SK-N-SH treated with all-trans-retinoic acid at 6 μM for 48 hours (cell line): ENCODE data around the gene HS1BP3.

Experiments used
- ATAC-seq: fragments of 200-7000 bp; cut with Tn5 transposase; 3 replicates; pipeline ENCODE4 v1.9.1; 2020; ENCODE audit warnings: mild to moderate bottlenecking, moderate library complexity
- ARNTL ChIP-seq: fragments of 450-650 bp; formaldehyde crosslinking; IDR thresholded peaks from 2 replicates; pipeline ENCODE4 v1.5.0; 2020; ENCODE audit warnings: low read depth, mild to moderate bottlenecking, moderate library complexity, borderline replicate concordance
- CSDC2 ChIP-seq: fragments of 250-450 bp; sonication (Bioruptor Pico); IDR thresholded peaks from 2 replicates; pipeline ENCODE4 v1.5.0; 2020; ENCODE audit warnings: mild to moderate bottlenecking, moderate library complexity
- ESRRG ChIP-seq: fragments of 250-450 bp; sonication (Bioruptor Pico); IDR thresholded peaks from 2 replicates; pipeline ENCODE4 v1.6.1; 2021; ENCODE audit warnings: mild to moderate bottlenecking
- GLIS3 ChIP-seq: fragments of 250-450 bp; sonication (Bioruptor Pico); IDR thresholded peaks from 2 replicates; pipeline ENCODE4 v1.5.0; 2020; ENCODE audit warnings: mild to moderate bottlenecking, moderate library complexity
- OSR1 ChIP-seq: fragments of 250-450 bp; sonication (Bioruptor Pico); IDR thresholded peaks from 2 replicates; pipeline ENCODE4 v1.8.0; 2022; ENCODE audit warnings: moderate library complexity, mild to moderate bottlenecking, inconsistent platforms
- PATZ1 ChIP-seq: fragments of 250-450 bp; sonication (Bioruptor Pico); IDR thresholded peaks from 2 replicates; pipeline ENCODE4 v1.8.0; 2020; ENCODE audit warnings: mild to moderate bottlenecking, moderate library complexity, borderline replicate concordance
- POU6F1 ChIP-seq: fragments of 250-450 bp; sonication (Bioruptor Pico); IDR thresholded peaks from 2 replicates; pipeline ENCODE4 v1.8.0; 2021; ENCODE audit warnings: low read depth, mild to moderate bottlenecking, moderate library complexity, borderline replicate concordance
- PPARA ChIP-seq: fragments of 250-450 bp; sonication (Bioruptor Pico); IDR thresholded peaks from 2 replicates; pipeline ENCODE4 v1.5.0; 2020; ENCODE audit warnings: mild to moderate bottlenecking, borderline replicate concordance
- TCF4 ChIP-seq: fragments of 250-450 bp; sonication (Bioruptor Pico); IDR thresholded peaks from 2 replicates; pipeline ENCODE4 v1.8.0; 2021; ENCODE audit warnings: mild to moderate bottlenecking, moderate library complexity, borderline replicate concordance
- TOX ChIP-seq: fragments of 250-450 bp; sonication (Bioruptor Pico); IDR thresholded peaks from 2 replicates; pipeline ENCODE4 v1.8.0; 2021; ENCODE audit warnings: mild to moderate bottlenecking, moderate library complexity, borderline replicate concordance
- ZC3H10 ChIP-seq: fragments of 250-450 bp; sonication (Bioruptor Pico); IDR thresholded peaks from 2 replicates; pipeline ENCODE4 v1.5.1; 2021; ENCODE audit warnings: mild to moderate bottlenecking, moderate library complexity
- ZFP3 ChIP-seq: fragments of 250-450 bp; sonication (Bioruptor Pico); IDR thresholded peaks from 2 replicates; pipeline ENCODE4 v1.5.0; 2020; ENCODE audit warnings: mild to moderate bottlenecking, moderate library complexity
- ZFP30 ChIP-seq: fragments of 450-650 bp; formaldehyde crosslinking; IDR thresholded peaks from 2 replicates; pipeline ENCODE4 v1.5.0; 2022; ENCODE audit warnings: mild to moderate bottlenecking, moderate library complexity
- ZNF565 ChIP-seq: fragments of 450-650 bp; formaldehyde crosslinking; conservative IDR thresholded peaks from 2 replicates; pipeline ENCODE4 v1.5.0; 2020; ENCODE audit warnings: low read depth, mild to moderate bottlenecking, moderate library complexity
- ZNF70 ChIP-seq: fragments of 450-650 bp; formaldehyde crosslinking; IDR thresholded peaks from 2 replicates; pipeline ENCODE4 v1.5.0; 2020; ENCODE audit warnings: mild to moderate bottlenecking, moderate library complexity
- ZNF8 ChIP-seq: fragments of 450-650 bp; formaldehyde crosslinking; IDR thresholded peaks from 2 replicates; pipeline ENCODE4 v1.5.0; 2020; ENCODE audit warnings: mild to moderate bottlenecking, moderate library complexity
- TF ChIP-seq, protein P1 (sequence below): fragments of 250-450 bp; sonication (Bioruptor Pico); IDR thresholded peaks from 2 replicates; pipeline ENCODE4 v1.5.1; 2021; ENCODE audit warnings: mild to moderate bottlenecking, moderate library complexity
- TF ChIP-seq, protein P2 (sequence below): fragments of 250-450 bp; sonication (Bioruptor Pico); IDR thresholded peaks from 2 replicates; pipeline ENCODE4 v1.5.0; 2020; ENCODE audit warnings: mild to moderate bottlenecking, moderate library complexity

Gene HS1BP3

GRCh38 chr2:20643060-20643459 is 7.8 kb downstream of the HS1BP3 start:
- ATAC-seq = no peak

DNA sequence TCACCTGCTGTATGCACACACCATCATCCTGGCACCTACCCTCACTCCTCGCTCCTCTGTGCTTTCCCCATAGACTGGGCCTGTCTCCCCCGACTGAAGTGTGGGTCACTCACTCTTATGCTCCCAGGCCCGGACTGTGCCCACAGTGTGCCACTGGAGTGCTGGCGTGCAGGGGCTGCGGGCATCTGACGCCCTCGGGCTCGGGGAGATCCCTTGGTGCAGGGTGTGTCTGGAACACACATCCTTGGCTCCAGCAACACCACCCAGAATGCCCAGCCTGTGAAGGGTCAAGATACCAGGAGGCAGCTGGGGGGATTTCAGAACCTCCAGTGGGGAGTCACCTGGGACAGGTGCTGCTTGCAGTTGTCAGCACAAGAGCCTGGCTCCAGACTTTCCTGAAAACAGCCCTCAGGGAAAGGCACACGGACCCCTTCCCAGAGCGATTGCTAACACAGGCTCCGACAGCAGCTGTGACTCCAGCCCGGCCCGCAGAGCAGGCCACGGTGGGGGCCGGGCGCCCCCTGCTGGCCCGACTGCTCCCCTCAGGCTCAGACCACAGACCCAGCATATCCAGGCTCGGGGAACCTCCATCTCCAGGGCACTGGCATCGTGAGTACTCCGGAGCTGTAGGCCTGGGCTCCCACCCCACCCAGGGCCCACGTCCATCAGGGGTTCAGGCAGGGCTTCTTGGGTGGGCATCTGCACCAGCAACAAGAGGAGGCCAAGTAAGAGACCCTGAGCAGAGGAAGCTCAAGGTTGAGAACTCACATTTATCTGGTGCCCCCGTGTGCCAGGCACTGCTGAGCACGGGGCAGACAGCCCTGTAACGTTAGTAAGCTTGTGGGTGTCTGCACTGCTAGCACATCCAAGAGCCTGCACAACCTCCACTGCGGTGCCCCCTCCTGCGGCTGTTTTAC is 8.6 kb downstream of the HS1BP3 start:
- ATAC-seq = peak; percentile 99
- no peak for TF ChIP-seq OSR1

More at GRCh38 chr2:20643060-20643459, 7.8 kb downstream of the HS1BP3 start:
- no peak for TF ChIP-seq ZFP30 (CRISPR knock-in tag)
- TF ChIP-seq ARNTL (CRISPR knock-in tag) = no peak
- TF ChIP-seq, protein P1, sequence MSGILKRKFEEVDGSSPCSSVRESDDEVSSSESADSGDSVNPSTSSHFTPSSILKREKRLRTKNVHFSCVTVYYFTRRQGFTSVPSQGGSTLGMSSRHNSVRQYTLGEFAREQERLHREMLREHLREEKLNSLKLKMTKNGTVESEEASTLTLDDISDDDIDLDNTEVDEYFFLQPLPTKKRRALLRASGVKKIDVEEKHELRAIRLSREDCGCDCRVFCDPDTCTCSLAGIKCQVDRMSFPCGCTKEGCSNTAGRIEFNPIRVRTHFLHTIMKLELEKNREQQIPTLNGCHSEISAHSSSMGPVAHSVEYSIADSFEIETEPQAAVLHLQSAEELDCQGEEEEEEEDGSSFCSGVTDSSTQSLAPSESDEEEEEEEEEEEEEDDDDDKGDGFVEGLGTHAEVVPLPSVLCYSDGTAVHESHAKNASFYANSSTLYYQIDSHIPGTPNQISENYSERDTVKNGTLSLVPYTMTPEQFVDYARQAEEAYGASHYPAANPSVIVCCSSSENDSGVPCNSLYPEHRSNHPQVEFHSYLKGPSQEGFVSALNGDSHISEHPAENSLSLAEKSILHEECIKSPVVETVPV (CRISPR knock-in tag) = no peak
- TF ChIP-seq ZNF8 (CRISPR knock-in tag) = no peak
- TF ChIP-seq CSDC2 (CRISPR knock-in tag) = no peak
- no peak for TF ChIP-seq PPARA (CRISPR knock-in tag)
- TF ChIP-seq TCF4 (CRISPR knock-in tag) = no peak
- no peak for TF ChIP-seq POU6F1 (CRISPR knock-in tag)
- TF ChIP-seq ESRRG (CRISPR knock-in tag) = no peak
- TF ChIP-seq, protein P2, sequence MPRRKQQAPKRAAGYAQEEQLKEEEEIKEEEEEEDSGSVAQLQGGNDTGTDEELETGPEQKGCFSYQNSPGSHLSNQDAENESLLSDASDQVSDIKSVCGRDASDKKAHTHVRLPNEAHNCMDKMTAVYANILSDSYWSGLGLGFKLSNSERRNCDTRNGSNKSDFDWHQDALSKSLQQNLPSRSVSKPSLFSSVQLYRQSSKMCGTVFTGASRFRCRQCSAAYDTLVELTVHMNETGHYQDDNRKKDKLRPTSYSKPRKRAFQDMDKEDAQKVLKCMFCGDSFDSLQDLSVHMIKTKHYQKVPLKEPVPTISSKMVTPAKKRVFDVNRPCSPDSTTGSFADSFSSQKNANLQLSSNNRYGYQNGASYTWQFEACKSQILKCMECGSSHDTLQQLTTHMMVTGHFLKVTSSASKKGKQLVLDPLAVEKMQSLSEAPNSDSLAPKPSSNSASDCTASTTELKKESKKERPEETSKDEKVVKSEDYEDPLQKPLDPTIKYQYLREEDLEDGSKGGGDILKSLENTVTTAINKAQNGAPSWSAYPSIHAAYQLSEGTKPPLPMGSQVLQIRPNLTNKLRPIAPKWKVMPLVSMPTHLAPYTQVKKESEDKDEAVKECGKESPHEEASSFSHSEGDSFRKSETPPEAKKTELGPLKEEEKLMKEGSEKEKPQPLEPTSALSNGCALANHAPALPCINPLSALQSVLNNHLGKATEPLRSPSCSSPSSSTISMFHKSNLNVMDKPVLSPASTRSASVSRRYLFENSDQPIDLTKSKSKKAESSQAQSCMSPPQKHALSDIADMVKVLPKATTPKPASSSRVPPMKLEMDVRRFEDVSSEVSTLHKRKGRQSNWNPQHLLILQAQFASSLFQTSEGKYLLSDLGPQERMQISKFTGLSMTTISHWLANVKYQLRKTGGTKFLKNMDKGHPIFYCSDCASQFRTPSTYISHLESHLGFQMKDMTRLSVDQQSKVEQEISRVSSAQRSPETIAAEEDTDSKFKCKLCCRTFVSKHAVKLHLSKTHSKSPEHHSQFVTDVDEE (CRISPR knock-in tag) = no peak
- TF ChIP-seq ZC3H10 = no peak
- no peak for TF ChIP-seq TOX (CRISPR knock-in tag)
- TF ChIP-seq ZFP3 (CRISPR knock-in tag) = no peak
- no peak for TF ChIP-seq ZNF70 (CRISPR knock-in tag)
- TF ChIP-seq GLIS3 = no peak
- TF ChIP-seq PATZ1 = no peak
- no peak for TF ChIP-seq ZNF565 (CRISPR knock-in tag)

DNA sequence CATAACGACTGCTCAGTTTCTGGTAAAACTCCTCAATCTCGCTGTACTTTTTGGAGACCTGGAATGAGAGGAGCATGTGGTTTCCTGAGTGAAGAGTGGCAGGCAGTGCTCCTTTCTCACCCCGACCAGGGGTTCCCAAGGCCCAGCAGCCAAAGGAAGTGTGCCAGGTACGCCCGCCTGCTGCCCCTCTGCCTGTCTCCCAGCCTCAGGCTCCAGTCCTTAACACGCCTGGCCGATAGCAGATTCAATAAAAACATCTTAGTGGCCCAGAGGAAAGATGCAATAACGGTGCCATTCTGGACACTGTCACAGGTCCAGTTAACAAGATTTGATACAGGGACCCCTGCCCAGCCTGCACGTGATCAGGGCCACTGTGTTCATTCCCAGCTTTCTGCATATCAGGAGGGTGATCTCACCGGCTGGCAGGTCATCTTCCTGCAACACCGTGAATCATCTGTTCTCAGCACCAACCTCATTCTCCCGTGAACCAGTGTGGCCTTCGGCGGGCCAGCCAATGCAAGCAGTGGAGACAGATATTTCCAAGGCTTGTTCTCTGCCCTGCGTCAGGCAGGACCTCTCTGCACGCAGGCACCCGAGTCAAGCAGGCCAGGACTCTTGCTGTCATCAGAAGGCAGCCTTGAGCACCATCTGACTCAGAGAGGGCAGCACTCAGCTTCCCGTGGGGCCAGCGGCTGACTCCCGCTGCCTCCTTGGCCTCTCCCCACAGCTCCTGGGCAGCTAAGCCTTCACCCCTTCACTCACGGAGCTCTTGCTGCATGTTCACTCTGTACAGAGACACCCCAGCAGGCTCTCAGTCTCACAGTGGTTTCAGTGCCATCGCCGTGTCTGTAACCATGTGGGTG is 9.5 kb downstream of the HS1BP3 start:
- TF ChIP-seq CSDC2 (CRISPR knock-in tag) (0 out of 2 replicates have a peak, but pooled peaks have one; percentile 33), OSR1 (no peak)
- ATAC-seq = peak; percentile 14
